Testis (tissue), 3 donors: ENCODE data around the gene CD74. TPM values are rescaled to one million over a fixed set of nuclear protein-coding genes. Genes with fewer than 3 reads are reported as not detected.
"Not testable (repeated sequence)": the region's sequence is repeated elsewhere in the genome, so short reads cannot be mapped to it uniquely, and the experiment has no call there.

Source experiments
- DNase-seq: peaks from one replicate; pipeline ENCODE4 v3.0.0-alpha.2; 2019
- H3K27ac ChIP-seq, 2 donors: fragments of 200-600 bp; sonication (generic); one replicate each; pipeline ENCODE4 v1.5.1; 2019
- H3K27me3 ChIP-seq: fragments of 200-600 bp; sonication (generic); one replicate; pipeline ENCODE4 v1.5.1; 2019
- H3K36me3 ChIP-seq: fragments of 200-600 bp; sonication (generic); one replicate; pipeline ENCODE4 v1.5.1; 2017; ENCODE audit warnings: low read depth; ENCODE audit errors: missing control alignments
- H3K4me1 ChIP-seq: fragments of 200-600 bp; sonication (generic); one replicate; pipeline ENCODE4 v1.5.1; 2019
- H3K4me3 ChIP-seq, 2 donors: fragments of 200-600 bp; sonication (generic); one replicate each; pipeline ENCODE4 v1.5.1; 2017 to 2019
- H3K9me3 ChIP-seq: fragments of 200-600 bp; sonication (generic); one replicate; pipeline ENCODE4 v1.5.1; 2017
- CTCF ChIP-seq, 3 experiments: fragments of 450-650 bp in 2 of 3; fragments of 200-600 bp in 1 of 3; sonication (generic) in 1 of 3; IDR thresholded peaks; one replicate each; pipeline ENCODE4 v1.5.1; 2016 to 2019; ENCODE audit warnings: antibody characterized with exemption in 3 of 3, mild to moderate bottlenecking in 2 of 3, moderate library complexity in 1 of 3
- POLR2A ChIP-seq: fragments of 450-650 bp; IDR thresholded peaks from one replicate; pipeline ENCODE4 v1.6.1; 2017; ENCODE audit warnings: antibody characterized with exemption, mild to moderate bottlenecking, moderate library complexity
- WGBS, 2 donors: methylation state at CpG; one replicate each; pipeline ENCODE4 v1.1.5; 2018; 5-methylcytosine and 5-hydroxymethylcytosine counted together
- intact Hi-C: fragments of 100-400 bp; cut with DNase I; formaldehyde crosslinking; loops from one replicate; pipeline ENCODE4 v1.15.1; 2023; ENCODE audit warnings: low total_unique reads
- polyA plus RNA-seq: library from polyadenylated mRNA; stranded (reverse); fragments of 350-450 nt; fragmentation: Illumina TruSeq; extraction: RNeasy Lipid Tissue Mini Kit (QIAGEN cat#74804); gene quantifications from one replicate; pipeline ENCODE4 v1.2.3, GENCODE V29; 2014; ENCODE audit warnings: low read depth, low replicate concordance; ENCODE audit not compliant: insufficient read depth
- total RNA-seq, 2 donors: library from RNA; depleted of rRNA; stranded (reverse); fragments of >200 nt; gene quantifications; one replicate each; pipeline ENCODE4 v1.2.3, GENCODE V29; 2016

The CD74 gene
- total and polyA plus RNA-seq, 3 donors from 2014 or later: 137 to 1,318 (median 223) TPM

GRCh38 chr5:150428978-150429377 lies 16.3 kb upstream of the CD74 start:
- H3K27ac ChIP-seq: peak overlapping the region; percentile 46 to 74
- TF ChIP-seq CTCF (IDR thresholded peaks at IDR 0.05) (no peak), POLR2A (no peak)
- intact Hi-C loops: no loop called here
- H3K4me3 ChIP-seq: no peak overlapping the region
- H3K27me3 ChIP-seq: no peaks in the 10 kb centered on the region
- no peak for DNase-seq
- WGBS, 2 donors: 92 to 94% methylated on average over 3 to 5 of the region's 5 CpGs
- H3K9me3 ChIP-seq: no peaks in the 10 kb centered on the region
- no peaks in the 10 kb centered on the region for H3K36me3 ChIP-seq
- H3K4me1 ChIP-seq: peaks cover 5% of the 10 kb centered on the region

- intact Hi-C loops: no loop called here
- DNase-seq: peak; percentile 95
- no peak for TF ChIP-seq POLR2A
- TF ChIP-seq CTCF (IDR thresholded peaks at IDR 0.05): no peak
- Histone ChIP-seq H3K27ac (peak overlapping the region; percentile 46 to 74), H3K36me3 (no peaks in the 10 kb centered on the region), H3K4me1 (peaks cover 5% of the 10 kb centered on the region), H3K27me3 (no peaks in the 10 kb centered on the region), H3K9me3 (no peaks in the 10 kb centered on the region), H3K4me3 (no peak overlapping the region)
- WGBS, 2 donors: 40 to 46% methylated on average over 18 of the region's 18 CpGs
These were observed 15.6 kb upstream of the CD74 start for GRCh38 chr5:150428106-150428876.

GRCh38 chr5:150426165-150426564 lies 13.5 kb upstream of the CD74 start:
- H3K4me1 ChIP-seq, H3K9me3 ChIP-seq, intact Hi-C loops, DNase-seq, H3K36me3 ChIP-seq, H3K4me3 ChIP-seq, H3K27ac ChIP-seq, H3K27me3 ChIP-seq: not testable (repeated sequence)
- WGBS, 2 donors: 98 to 100% methylated on average over 9 of the region's 9 CpGs

GRCh38 chr5:150422758-150423157 lies 10.0 kb upstream of the CD74 start:
- intact Hi-C loops: no loop called here
- H3K4me1 ChIP-seq: peaks cover 3% of the 10 kb centered on the region
- no peak overlapping the region for H3K27ac ChIP-seq
- WGBS, 2 donors: 64 to 80% methylated on average over 3 of the region's 3 CpGs
- H3K9me3 ChIP-seq: no peaks in the 10 kb centered on the region
- TF ChIP-seq CTCF (IDR thresholded peaks at IDR 0.05) (no peak), POLR2A (no peak)
- H3K36me3 ChIP-seq: no peaks in the 10 kb centered on the region
- H3K4me3 ChIP-seq: no peak overlapping the region
- no peak for DNase-seq
- no peaks in the 10 kb centered on the region for H3K27me3 ChIP-seq

- Histone ChIP-seq H3K4me1 (no peaks in the 10 kb centered on the region), H3K27me3 (no peaks in the 10 kb centered on the region), H3K9me3 (no peaks in the 10 kb centered on the region), H3K36me3 (no peaks in the 10 kb centered on the region), H3K4me3 (no peak overlapping the region), H3K27ac (no peak overlapping the region)
- WGBS, 2 donors: 57 to 60% methylated on average over 4 of the region's 4 CpGs
- DNase-seq: no peak
- no peak for TF ChIP-seq POLR2A
- no peak for TF ChIP-seq CTCF (IDR thresholded peaks at IDR 0.05)
- intact Hi-C loops: no loop called here
These were observed 9.4 kb upstream of the CD74 start for GRCh38 chr5:150422075-150422474.
